Fibroblast of pulmonary artery (primary cell): ENCODE data around the gene RHPN2.

Source experiments
- DNase-seq: peaks from one replicate; pipeline ENCODE4 v3.0.0-alpha.2; 2010; ENCODE audit warnings: low read depth
- H3K4me3 ChIP-seq: replicated peaks from 2 replicates; pipeline ENCODE4 v1.5.1; 2011; ENCODE audit warnings: low read depth, mild to moderate bottlenecking, control low read depth, low read length, moderate library complexity
- CTCF ChIP-seq: IDR thresholded peaks from 2 replicates; pipeline ENCODE4 v1.5.1; 2011; ENCODE audit warnings: mild to moderate bottlenecking, control low read depth, low read length, inconsistent platforms; ENCODE audit errors: missing control alignments

The RHPN2 gene

GRCh38 chr19:33064792-33065550 lies at the start of gene RHPN2:
Gene RHPN2 (minus strand): TSS chr19:33064888. CDS start chr19:33064852, 36 bp downstream.
- TF ChIP-seq CTCF: no peak
- DNase-seq: peak; percentile 68
- peak within 1 kb of the TSS; percentile 57 for H3K4me3 ChIP-seq

- TF ChIP-seq CTCF: no peak
- H3K4me3 ChIP-seq: no peak overlapping the region
- DNase-seq: no peak
Observed at GRCh38 chr19:33114312-33114711, 49.6 kb upstream of the RHPN2 start.

- TF ChIP-seq CTCF: no peak
- no peak overlapping the region for H3K4me3 ChIP-seq
- no peak for DNase-seq
Observed at GRCh38 chr19:33111587-33111986, 46.9 kb upstream of the RHPN2 start.

- DNase-seq: peak; percentile 85
- TF ChIP-seq CTCF: no peak
- H3K4me3 ChIP-seq: no peak overlapping the region
Observed at GRCh38 chr19:33110137-33110910, 45.6 kb upstream of the RHPN2 start.

- no peak for TF ChIP-seq CTCF
- no peak for DNase-seq
- no peak overlapping the region for H3K4me3 ChIP-seq
Observed at GRCh38 chr19:33108161-33108560, 43.5 kb upstream of the RHPN2 start.

GRCh38 chr19:33102893-33103292 lies 38.2 kb upstream of the RHPN2 start:
- DNase-seq: no peak
- no peak overlapping the region for H3K4me3 ChIP-seq
- no peak for TF ChIP-seq CTCF
